ENCODE results near the gene VTCN1. TPM values are rescaled to one million over a fixed set of nuclear protein-coding genes. Genes with fewer than 3 reads are reported as not detected.

The VTCN1 gene
- total and polyA plus RNA-seq, 9 donors = 0.05 to 17.6 (median 0.83) TPM; not detected in 2

DNA sequence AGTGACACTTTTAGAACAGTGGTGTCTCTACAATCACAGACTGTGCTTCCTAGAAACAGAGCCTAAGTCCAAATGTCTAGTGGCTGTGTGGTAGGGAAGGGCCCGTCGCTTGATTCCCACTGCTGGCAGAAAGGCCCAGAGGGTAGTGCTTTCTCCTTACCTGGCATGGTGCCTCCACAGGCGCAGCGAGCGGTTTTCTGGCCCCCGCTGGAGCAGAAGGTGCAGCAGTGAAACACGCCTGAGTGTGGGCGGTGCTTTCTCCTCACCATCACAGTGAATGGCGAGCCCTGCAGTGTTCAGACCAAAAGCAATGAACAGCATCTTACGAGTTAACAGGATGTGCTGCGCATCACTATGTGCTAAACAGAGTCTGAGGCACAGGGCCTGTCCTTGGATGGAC is 97.5 kb downstream of the VTCN1 start:
- no peaks in the 10 kb centered on the region for H3K27me3 ChIP-seq
- no peak overlapping the region for H3K4me3 ChIP-seq
- H3K36me3 ChIP-seq = no peaks in the 10 kb centered on the region
- 93 to 95% (median 93%) methylated on average over 11 of the region's 11 CpGs for WGBS, 3 donors
- intact Hi-C loops (cut with DNase I) = no loop called here
- TF ChIP-seq POLR2A (IDR thresholded peaks at IDR 0.05) (no peak), EP300 (IDR thresholded peaks at IDR 0.05) (no peak)
- TF ChIP-seq, protein P1, sequence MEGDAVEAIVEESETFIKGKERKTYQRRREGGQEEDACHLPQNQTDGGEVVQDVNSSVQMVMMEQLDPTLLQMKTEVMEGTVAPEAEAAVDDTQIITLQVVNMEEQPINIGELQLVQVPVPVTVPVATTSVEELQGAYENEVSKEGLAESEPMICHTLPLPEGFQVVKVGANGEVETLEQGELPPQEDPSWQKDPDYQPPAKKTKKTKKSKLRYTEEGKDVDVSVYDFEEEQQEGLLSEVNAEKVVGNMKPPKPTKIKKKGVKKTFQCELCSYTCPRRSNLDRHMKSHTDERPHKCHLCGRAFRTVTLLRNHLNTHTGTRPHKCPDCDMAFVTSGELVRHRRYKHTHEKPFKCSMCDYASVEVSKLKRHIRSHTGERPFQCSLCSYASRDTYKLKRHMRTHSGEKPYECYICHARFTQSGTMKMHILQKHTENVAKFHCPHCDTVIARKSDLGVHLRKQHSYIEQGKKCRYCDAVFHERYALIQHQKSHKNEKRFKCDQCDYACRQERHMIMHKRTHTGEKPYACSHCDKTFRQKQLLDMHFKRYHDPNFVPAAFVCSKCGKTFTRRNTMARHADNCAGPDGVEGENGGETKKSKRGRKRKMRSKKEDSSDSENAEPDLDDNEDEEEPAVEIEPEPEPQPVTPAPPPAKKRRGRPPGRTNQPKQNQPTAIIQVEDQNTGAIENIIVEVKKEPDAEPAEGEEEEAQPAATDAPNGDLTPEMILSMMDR (IDR thresholded peaks at IDR 0.05) = no peak
- no peaks in the 10 kb centered on the region for H3K4me1 ChIP-seq (ENCODE audit: insufficient read depth)
- H3K9me3 ChIP-seq = no peaks in the 10 kb centered on the region
- DNase-seq = no peak
- no peak overlapping the region for H3K27ac ChIP-seq

DNA sequence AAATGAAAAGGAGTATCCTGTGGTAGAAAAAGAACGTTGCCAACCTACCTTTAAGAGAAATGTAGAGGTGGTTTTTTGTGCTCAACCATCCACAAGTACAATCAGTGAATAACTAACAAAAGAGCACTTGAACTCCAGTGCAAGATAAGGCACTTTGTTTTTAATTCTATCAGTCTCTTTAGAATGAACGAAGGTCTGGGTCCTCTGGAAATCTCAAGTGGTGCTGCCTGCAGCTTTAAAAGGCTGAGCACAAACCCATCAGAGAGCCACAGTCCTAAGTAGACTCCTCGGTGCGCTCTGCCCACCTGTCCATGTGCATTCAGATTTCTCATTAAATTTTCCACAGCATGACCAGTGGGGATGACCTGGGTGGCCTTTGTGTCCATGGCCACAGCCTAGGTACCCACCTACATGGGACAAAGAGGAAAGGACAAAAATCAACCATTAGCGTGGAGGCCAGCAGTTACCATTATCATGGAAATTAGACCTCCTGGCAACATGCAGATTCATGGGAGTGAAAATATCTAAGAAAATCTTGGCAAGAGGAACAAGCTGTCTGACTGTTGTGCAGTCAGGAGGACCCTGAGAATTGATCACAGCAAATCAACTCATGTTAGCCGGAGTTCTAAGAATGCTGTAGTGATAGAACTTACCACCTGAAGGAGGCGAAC is 98.5 kb downstream of the VTCN1 start:
- H3K36me3 ChIP-seq = no peaks in the 10 kb centered on the region
- no peak overlapping the region for H3K27ac ChIP-seq
- TF ChIP-seq EP300 (IDR thresholded peaks at IDR 0.05) = no peak
- TF ChIP-seq, protein P1 (IDR thresholded peaks at IDR 0.05) = no peak
- TF ChIP-seq POLR2A (IDR thresholded peaks at IDR 0.05) = no peak
- WGBS, 3 donors = 77 to 93% (median 82%) methylated on average over 7 of the region's 7 CpGs
- no peak overlapping the region for H3K4me3 ChIP-seq
- no peaks in the 10 kb centered on the region for H3K4me1 ChIP-seq (ENCODE audit: insufficient read depth)
- intact Hi-C loops (cut with DNase I) = no loop called here
- no peaks in the 10 kb centered on the region for H3K27me3 ChIP-seq
- H3K9me3 ChIP-seq = no peaks in the 10 kb centered on the region
- DNase-seq = no peak

DNA sequence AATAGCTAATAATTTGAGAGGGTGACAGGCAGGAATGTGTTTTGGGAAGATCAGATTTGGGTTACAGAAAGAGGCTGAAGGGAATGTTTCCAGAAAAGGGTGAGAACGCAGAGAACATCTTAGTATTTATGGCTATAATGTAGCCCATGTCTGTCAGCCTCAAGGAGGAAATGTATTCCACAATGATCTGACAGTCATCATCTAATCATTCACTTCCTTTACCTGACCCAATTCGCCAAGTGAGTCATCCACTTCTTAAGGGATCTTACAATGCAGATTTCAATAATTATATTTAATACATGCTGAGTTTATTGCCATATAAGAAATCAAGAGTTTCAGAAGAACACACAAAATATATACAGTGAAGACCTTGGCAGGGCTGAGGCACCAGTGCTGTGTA is 100.0 kb downstream of the VTCN1 start:
- Histone ChIP-seq H3K27me3 (no peaks in the 10 kb centered on the region), H3K4me3 (no peak overlapping the region), H3K4me1 (ENCODE audit: insufficient read depth) (no peaks in the 10 kb centered on the region), H3K27ac (no peak overlapping the region), H3K9me3 (no peaks in the 10 kb centered on the region), H3K36me3 (no peaks in the 10 kb centered on the region)
- intact Hi-C loops (cut with DNase I) = no loop called here
- no peak for DNase-seq
- WGBS, 3 donors = 70 to 92% (median 91%) methylated on average over 2 of the region's 2 CpGs
- no peak for TF ChIP-seq EP300 (IDR thresholded peaks at IDR 0.05)
- TF ChIP-seq, protein P1 (IDR thresholded peaks at IDR 0.05) = no peak
- no peak for TF ChIP-seq POLR2A (IDR thresholded peaks at IDR 0.05)

DNA sequence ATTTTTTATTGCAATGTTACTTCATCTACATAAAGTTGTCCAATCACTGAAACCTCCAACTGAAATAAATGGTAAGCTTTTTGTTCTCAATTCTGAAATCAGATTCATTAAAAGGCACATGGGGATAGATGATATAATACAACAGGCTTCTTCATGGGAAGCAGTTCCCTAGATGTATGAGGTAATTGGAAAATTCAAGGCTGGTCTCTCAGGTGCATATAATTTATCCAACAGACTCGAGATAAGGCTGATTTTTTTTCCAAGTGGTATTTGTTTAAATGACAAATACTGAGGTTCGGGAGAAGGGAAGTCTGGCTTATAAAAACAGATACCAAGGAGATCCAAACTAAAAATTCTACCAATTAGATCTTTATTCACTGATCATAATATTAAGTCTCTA is 103.4 kb downstream of the VTCN1 start:
- no peaks in the 10 kb centered on the region for H3K36me3 ChIP-seq
- no peaks in the 10 kb centered on the region for H3K4me1 ChIP-seq (ENCODE audit: insufficient read depth)
- H3K4me3 ChIP-seq = no peak overlapping the region
- DNase-seq = no peak
- H3K9me3 ChIP-seq = no peaks in the 10 kb centered on the region
- no peaks in the 10 kb centered on the region for H3K27me3 ChIP-seq
- 78 to 82% (median 78%) methylated on average over 2 of the region's 2 CpGs for WGBS, 3 donors
- H3K27ac ChIP-seq = no peak overlapping the region
- intact Hi-C loops (cut with DNase I) = no loop called here
- TF ChIP-seq, protein P1 (IDR thresholded peaks at IDR 0.05) = no peak
- no peak for TF ChIP-seq POLR2A (IDR thresholded peaks at IDR 0.05)
- TF ChIP-seq EP300 (IDR thresholded peaks at IDR 0.05) = no peak

Data from ovary (tissue), 9 donors.